DOHH2 (cell line): ENCODE measurements around the gene GLI3.

ENCODE experiments used
- EZH2phosphoT487 ChIP-seq: fragments of 200-600 bp; sonication (generic); IDR thresholded peaks from 2 replicates; pipeline ENCODE4 v1.6.1; 2017; ENCODE audit warnings: borderline replicate concordance, mild to moderate bottlenecking, antibody characterized with exemption, low read length, moderate library complexity, mixed read lengths
- TF ChIP-seq, protein P1 (sequence below): fragments of 200-600 bp; sonication (generic); IDR thresholded peaks from one replicate; pipeline ENCODE4 v1.5.1; 2014; ENCODE audit warnings: antibody characterized with exemption, mild to moderate bottlenecking, low read depth, low read length; ENCODE audit not compliant: poor library complexity, severe bottlenecking

DNA sequence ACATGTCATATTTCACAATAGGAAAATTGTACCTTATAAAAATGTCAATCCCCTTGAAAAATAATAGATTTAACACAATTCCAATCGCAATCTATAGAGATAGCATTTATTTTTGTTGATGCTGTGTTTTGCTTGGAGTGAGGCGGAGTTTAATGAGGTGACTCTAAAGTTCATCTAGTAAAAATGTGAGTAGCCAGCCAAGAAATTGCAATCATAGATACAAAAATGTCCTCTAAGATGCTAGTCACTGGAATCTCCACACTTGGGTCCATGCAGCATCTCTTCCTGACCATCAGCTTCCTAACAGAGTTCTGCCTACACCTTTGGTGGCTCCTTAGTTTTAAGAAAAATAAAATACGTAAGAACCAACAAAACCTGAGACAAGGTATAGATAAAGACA lies 44.9 kb downstream of the GLI3 start:
- TF ChIP-seq, protein P1, sequence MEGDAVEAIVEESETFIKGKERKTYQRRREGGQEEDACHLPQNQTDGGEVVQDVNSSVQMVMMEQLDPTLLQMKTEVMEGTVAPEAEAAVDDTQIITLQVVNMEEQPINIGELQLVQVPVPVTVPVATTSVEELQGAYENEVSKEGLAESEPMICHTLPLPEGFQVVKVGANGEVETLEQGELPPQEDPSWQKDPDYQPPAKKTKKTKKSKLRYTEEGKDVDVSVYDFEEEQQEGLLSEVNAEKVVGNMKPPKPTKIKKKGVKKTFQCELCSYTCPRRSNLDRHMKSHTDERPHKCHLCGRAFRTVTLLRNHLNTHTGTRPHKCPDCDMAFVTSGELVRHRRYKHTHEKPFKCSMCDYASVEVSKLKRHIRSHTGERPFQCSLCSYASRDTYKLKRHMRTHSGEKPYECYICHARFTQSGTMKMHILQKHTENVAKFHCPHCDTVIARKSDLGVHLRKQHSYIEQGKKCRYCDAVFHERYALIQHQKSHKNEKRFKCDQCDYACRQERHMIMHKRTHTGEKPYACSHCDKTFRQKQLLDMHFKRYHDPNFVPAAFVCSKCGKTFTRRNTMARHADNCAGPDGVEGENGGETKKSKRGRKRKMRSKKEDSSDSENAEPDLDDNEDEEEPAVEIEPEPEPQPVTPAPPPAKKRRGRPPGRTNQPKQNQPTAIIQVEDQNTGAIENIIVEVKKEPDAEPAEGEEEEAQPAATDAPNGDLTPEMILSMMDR: no peak
- TF ChIP-seq EZH2phosphoT487: no peak
